ENCODE results near the gene POP4.

DNA sequence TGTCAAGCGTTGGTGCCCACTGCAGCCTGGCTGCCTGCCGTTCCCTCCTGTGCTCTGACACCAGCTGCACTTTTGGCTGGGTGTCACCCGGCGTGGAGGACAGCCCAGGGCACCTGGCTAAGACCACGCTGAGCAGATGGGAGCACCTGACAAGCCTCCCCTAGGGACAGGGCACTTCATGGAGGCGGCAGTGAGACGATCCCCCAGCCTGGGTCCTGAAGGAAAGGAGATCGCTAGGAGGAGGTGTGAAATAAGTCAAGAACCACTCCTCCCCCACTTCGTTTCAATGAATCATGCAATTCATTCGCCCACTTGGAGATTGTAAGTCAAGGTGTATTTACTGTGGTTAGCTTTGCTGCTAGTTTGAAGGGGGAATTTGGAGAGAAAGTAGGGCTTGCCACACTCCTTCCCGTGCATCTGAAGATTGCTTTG lies 41.5 kb upstream of the POP4 start:
- TF ChIP-seq, protein P1, sequence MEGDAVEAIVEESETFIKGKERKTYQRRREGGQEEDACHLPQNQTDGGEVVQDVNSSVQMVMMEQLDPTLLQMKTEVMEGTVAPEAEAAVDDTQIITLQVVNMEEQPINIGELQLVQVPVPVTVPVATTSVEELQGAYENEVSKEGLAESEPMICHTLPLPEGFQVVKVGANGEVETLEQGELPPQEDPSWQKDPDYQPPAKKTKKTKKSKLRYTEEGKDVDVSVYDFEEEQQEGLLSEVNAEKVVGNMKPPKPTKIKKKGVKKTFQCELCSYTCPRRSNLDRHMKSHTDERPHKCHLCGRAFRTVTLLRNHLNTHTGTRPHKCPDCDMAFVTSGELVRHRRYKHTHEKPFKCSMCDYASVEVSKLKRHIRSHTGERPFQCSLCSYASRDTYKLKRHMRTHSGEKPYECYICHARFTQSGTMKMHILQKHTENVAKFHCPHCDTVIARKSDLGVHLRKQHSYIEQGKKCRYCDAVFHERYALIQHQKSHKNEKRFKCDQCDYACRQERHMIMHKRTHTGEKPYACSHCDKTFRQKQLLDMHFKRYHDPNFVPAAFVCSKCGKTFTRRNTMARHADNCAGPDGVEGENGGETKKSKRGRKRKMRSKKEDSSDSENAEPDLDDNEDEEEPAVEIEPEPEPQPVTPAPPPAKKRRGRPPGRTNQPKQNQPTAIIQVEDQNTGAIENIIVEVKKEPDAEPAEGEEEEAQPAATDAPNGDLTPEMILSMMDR (conservative IDR thresholded peaks at IDR 0.05), result no peak
- TF ChIP-seq ZFX (IDR thresholded peaks at IDR 0.05), result no peak
